GM21515 (cell line): ENCODE data around the gene PPP4R2.
"Not testable (repeated sequence)": the region's sequence is repeated elsewhere in the genome, so short reads cannot be mapped to it uniquely, and the experiment has no call there.

Source experiments
- ATAC-seq: cut with Tn5 transposase; IDR thresholded peaks from one replicate; pipeline ENCODE4 v1.9.1; 2021; ENCODE audit not compliant: unreplicated experiment

PPP4R2 gene

GRCh38 chr3:73021301-73021835, 24.8 kb downstream of the PPP4R2 start:
- ATAC-seq = no peak

GRCh38 chr3:73024836-73025235, 28.2 kb downstream of the PPP4R2 start:
- ATAC-seq = no peak

- no peak for ATAC-seq
These were observed 29.6 kb downstream of the PPP4R2 start for GRCh38 chr3:73026111-73026759.

- no peak for ATAC-seq
These were observed 30.1 kb downstream of the PPP4R2 start for GRCh38 chr3:73026760-73027113.

- no peak for ATAC-seq
These were observed 32.2 kb downstream of the PPP4R2 start for GRCh38 chr3:73028803-73029202.

- no peak for ATAC-seq
These were observed 32.7 kb downstream of the PPP4R2 start for GRCh38 chr3:73029321-73029796.

- ATAC-seq = no peak
These were observed 33.5 kb downstream of the PPP4R2 start for GRCh38 chr3:73030073-73030597.

GRCh38 chr3:73031573-73032103, 35.0 kb downstream of the PPP4R2 start:
- ATAC-seq = no peak

- no peak for ATAC-seq
These were observed 40.3 kb downstream of the PPP4R2 start for GRCh38 chr3:73036694-73037591.

- ATAC-seq = no peak
These were observed 44.9 kb downstream of the PPP4R2 start for GRCh38 chr3:73041537-73041936.

- no peak for ATAC-seq
These were observed 46.8 kb downstream of the PPP4R2 start for GRCh38 chr3:73043414-73043813.

GRCh38 chr3:73045391-73045790, 48.8 kb downstream of the PPP4R2 start:
- ATAC-seq = no peak

GRCh38 chr3:73046195-73046594, 49.6 kb downstream of the PPP4R2 start:
- no peak for ATAC-seq

- no peak for ATAC-seq
These were observed 52.7 kb downstream of the PPP4R2 start for GRCh38 chr3:73049319-73049718.

- ATAC-seq = no peak
These were observed 56.2 kb downstream of the PPP4R2 start for GRCh38 chr3:73052857-73053256.

GRCh38 chr3:73055583-73055982, 59.0 kb downstream of the PPP4R2 start:
- ATAC-seq = no peak

- no peak for ATAC-seq
These were observed 59.6 kb downstream of the PPP4R2 start for GRCh38 chr3:73056014-73056844.

- no peak for ATAC-seq
These were observed 60.2 kb downstream of the PPP4R2 start for GRCh38 chr3:73056845-73057150.

- ATAC-seq = no peak
These were observed 63.7 kb downstream of the PPP4R2 start for GRCh38 chr3:73060302-73060723.

- no peak for ATAC-seq
These were observed 64.8 kb downstream of the PPP4R2 start, which contains the start of gene EBLN2 for GRCh38 chr3:73061416-73061815. Gene EBLN2 (plus strand): TSS chr3:73061659. CDS start chr3:73062082, 423 bp downstream.

GRCh38 chr3:73066243-73066642, 69.6 kb downstream of the PPP4R2 start:
- not testable (repeated sequence) for ATAC-seq
